ENCODE data around the gene GKN1.

The GKN1 gene

GRCh38 chr2:68968221-68968620 is 6.2 kb upstream of the GKN1 start:
- no peak overlapping the region for H3K27ac ChIP-seq (ENCODE audit: low read length, poor library complexity, severe bottlenecking)
- H3K9ac ChIP-seq (ENCODE audit: low read length), result no peak overlapping the region
- no peak overlapping the region for H3K4me2 ChIP-seq (ENCODE audit: low read length, poor library complexity, severe bottlenecking)
- peaks cover 0 to 5% of the 10 kb centered on the region in 2 experiments for H3K27me3 ChIP-seq (ENCODE audit: control insufficient read depth in 1 of 2, insufficient read depth in 1 of 2, low read length in 2 of 2)
- no peak overlapping the region for H3K4ac ChIP-seq (ENCODE audit: low read depth in 1 of 2, low read length in 2 of 2)
- H4K8ac ChIP-seq (ENCODE audit: low read length), result no peak overlapping the region
- no peak overlapping the region for H2BK12ac ChIP-seq (ENCODE audit: low read length in 2 of 2)
- no peak overlapping the region for H2AFZ ChIP-seq (ENCODE audit: low read depth, low read length)
- H2AK5ac ChIP-seq (ENCODE audit: low read length, severe bottlenecking), result no peak overlapping the region
- H3K4me1 ChIP-seq (ENCODE audit: control insufficient read depth, insufficient read depth, low read depth, low read length), result peaks cover 9% of the 10 kb centered on the region
- H3K4me3 ChIP-seq (ENCODE audit: insufficient read depth in 1 of 2, low read depth in 1 of 2, low read length in 2 of 2), result no peak overlapping the region
- H3K79me1 ChIP-seq (replicated peaks; ENCODE audit: low read length, poor library complexity, severe bottlenecking), result no peaks in the 10 kb centered on the region
- H3K9me3 ChIP-seq (ENCODE audit: control insufficient read depth, low read length), result no peaks in the 10 kb centered on the region
- WGBS, result 100% methylated on average over 1 of the region's 1 CpG
- H2BK120ac ChIP-seq (ENCODE audit: low read depth, low read length), result no peak overlapping the region
- H3K36me3 ChIP-seq (ENCODE audit: control insufficient read depth in 1 of 2, insufficient read depth in 2 of 2, low read depth in 1 of 2, low read length in 2 of 2), result no peaks in the 10 kb centered on the region
- H3K18ac ChIP-seq (ENCODE audit: low read depth in 1 of 2, low read length in 2 of 2), result no peak overlapping the region
- H4K91ac ChIP-seq (ENCODE audit: low read length), result no peak overlapping the region
- H2BK5ac ChIP-seq (ENCODE audit: low read depth, low read length, poor library complexity, severe bottlenecking), result no peak overlapping the region
- H3K14ac ChIP-seq (ENCODE audit: low read length in 2 of 2), result no peak overlapping the region
- H2BK15ac ChIP-seq (ENCODE audit: low read depth, poor library complexity, severe bottlenecking), result no peak overlapping the region
- DNase-seq, result no peak
- H3K23ac ChIP-seq (ENCODE audit: low read length in 2 of 2), result no peak overlapping the region

- no peak overlapping the region for H2AFZ ChIP-seq (ENCODE audit: low read depth, low read length)
- H3K9ac ChIP-seq (ENCODE audit: low read length), result no peak overlapping the region
- WGBS, result 90% methylated on average over 7 of the region's 8 CpGs
- H3K14ac ChIP-seq (ENCODE audit: low read length in 2 of 2), result no peak overlapping the region
- no peak overlapping the region for H4K91ac ChIP-seq (ENCODE audit: low read length)
- H3K36me3 ChIP-seq (ENCODE audit: control insufficient read depth in 1 of 2, insufficient read depth in 2 of 2, low read depth in 1 of 2, low read length in 2 of 2), result no peaks in the 10 kb centered on the region
- no peaks in the 10 kb centered on the region for H3K79me1 ChIP-seq (replicated peaks; ENCODE audit: low read length, poor library complexity, severe bottlenecking)
- H3K27me3 ChIP-seq (ENCODE audit: control insufficient read depth in 1 of 2, insufficient read depth in 1 of 2, low read length in 2 of 2), result peaks cover 0 to 5% of the 10 kb centered on the region in 2 experiments
- no peak for DNase-seq
- no peak overlapping the region for H2BK5ac ChIP-seq (ENCODE audit: low read depth, low read length, poor library complexity, severe bottlenecking)
- no peak overlapping the region for H2BK15ac ChIP-seq (ENCODE audit: low read depth, poor library complexity, severe bottlenecking)
- H3K4me2 ChIP-seq (ENCODE audit: low read length, poor library complexity, severe bottlenecking), result no peak overlapping the region
- H4K8ac ChIP-seq (ENCODE audit: low read length), result no peak overlapping the region
- H3K23ac ChIP-seq (ENCODE audit: low read length in 2 of 2), result no peak overlapping the region
- H3K4me1 ChIP-seq (ENCODE audit: control insufficient read depth, insufficient read depth, low read depth, low read length), result peaks cover 9% of the 10 kb centered on the region
- H2BK120ac ChIP-seq (ENCODE audit: low read depth, low read length), result no peak overlapping the region
- no peaks in the 10 kb centered on the region for H3K9me3 ChIP-seq (ENCODE audit: control insufficient read depth, low read length)
- H3K4ac ChIP-seq (ENCODE audit: low read depth in 1 of 2, low read length in 2 of 2), result no peak overlapping the region
- H3K18ac ChIP-seq (ENCODE audit: low read depth in 1 of 2, low read length in 2 of 2), result no peak overlapping the region
- H2AK5ac ChIP-seq (ENCODE audit: low read length, severe bottlenecking), result peak overlapping the region; percentile 66
- no peak overlapping the region for H2BK12ac ChIP-seq (ENCODE audit: low read length in 2 of 2)
- H3K27ac ChIP-seq (ENCODE audit: low read length, poor library complexity, severe bottlenecking), result peak overlapping the region; percentile 2
- no peak overlapping the region for H3K4me3 ChIP-seq (ENCODE audit: insufficient read depth in 1 of 2, low read depth in 1 of 2, low read length in 2 of 2)
Observed at GRCh38 chr2:68969736-68970490, 4.5 kb upstream of the GKN1 start.

- peak overlapping the region; percentile 97 for H3K27ac ChIP-seq (ENCODE audit: low read length, poor library complexity, severe bottlenecking)
Observed at GRCh38 chr2:68970566-68971265, 3.7 kb upstream of the GKN1 start.

GRCh38 chr2:68971591-68972231 is 2.7 kb upstream of the GKN1 start:
- Histone ChIP-seq H3K27ac (ENCODE audit: low read length, poor library complexity, severe bottlenecking) (peak overlapping the region; percentile 97), H3K14ac (ENCODE audit: low read length in 2 of 2) (no peak overlapping the region), H2AFZ (ENCODE audit: low read depth, low read length) (no peak overlapping the region), H3K9ac (ENCODE audit: low read length) (no peak overlapping the region), H3K9me3 (ENCODE audit: control insufficient read depth, low read length) (no peaks in the 10 kb centered on the region), H2BK120ac (ENCODE audit: low read depth, low read length) (no peak overlapping the region), H4K8ac (ENCODE audit: low read length) (peak overlapping the region; percentile 38), H2BK15ac (ENCODE audit: low read depth, poor library complexity, severe bottlenecking) (no peak overlapping the region), H4K91ac (ENCODE audit: low read length) (peak overlapping the region; percentile 71), H3K4me3 (ENCODE audit: insufficient read depth in 1 of 2, low read depth in 1 of 2, low read length in 2 of 2) (no peak overlapping the region), H3K27me3 (ENCODE audit: control insufficient read depth in 1 of 2, insufficient read depth in 1 of 2, low read length in 2 of 2) (peaks cover 0 to 8% of the 10 kb centered on the region in 2 experiments), H2AK5ac (ENCODE audit: low read length, severe bottlenecking) (no peak overlapping the region), H3K36me3 (ENCODE audit: control insufficient read depth in 1 of 2, insufficient read depth in 2 of 2, low read depth in 1 of 2, low read length in 2 of 2) (no peaks in the 10 kb centered on the region), H3K4me1 (ENCODE audit: control insufficient read depth, insufficient read depth, low read depth, low read length) (peaks cover 11% of the 10 kb centered on the region), H3K4ac (ENCODE audit: low read depth in 1 of 2, low read length in 2 of 2) (no peak overlapping the region), H3K23ac (ENCODE audit: low read length in 2 of 2) (no peak overlapping the region), H3K4me2 (ENCODE audit: low read length, poor library complexity, severe bottlenecking) (peak overlapping the region; percentile 16), H2BK5ac (ENCODE audit: low read depth, low read length, poor library complexity, severe bottlenecking) (peak overlapping the region; percentile 97), H3K79me1 (replicated peaks; ENCODE audit: low read length, poor library complexity, severe bottlenecking) (no peaks in the 10 kb centered on the region), H3K18ac (ENCODE audit: low read depth in 1 of 2, low read length in 2 of 2) (peak overlapping the region in 1 of 2 experiments; percentile 71), H2BK12ac (ENCODE audit: low read length in 2 of 2) (peak overlapping the region in 1 of 2 experiments; percentile 29)
- WGBS, result 9% methylated on average over 4 of the region's 5 CpGs
- peak; percentile 86 for DNase-seq

More at GRCh38 chr2:68970566-68971265, 3.7 kb upstream of the GKN1 start:
- H3K4me2 ChIP-seq (ENCODE audit: low read length, poor library complexity, severe bottlenecking), result no peak overlapping the region
- no peak overlapping the region for H4K8ac ChIP-seq (ENCODE audit: low read length)
- no peaks in the 10 kb centered on the region for H3K9me3 ChIP-seq (ENCODE audit: control insufficient read depth, low read length)
- peak overlapping the region; percentile 5 to 45 for H3K18ac ChIP-seq (ENCODE audit: low read depth in 1 of 2, low read length in 2 of 2)
- no peak for DNase-seq
- no peak overlapping the region for H2AFZ ChIP-seq (ENCODE audit: low read depth, low read length)
- H3K23ac ChIP-seq (ENCODE audit: low read length in 2 of 2), result no peak overlapping the region
- no peaks in the 10 kb centered on the region for H3K79me1 ChIP-seq (replicated peaks; ENCODE audit: low read length, poor library complexity, severe bottlenecking)
- H3K4ac ChIP-seq (ENCODE audit: low read depth in 1 of 2, low read length in 2 of 2), result no peak overlapping the region
- H4K91ac ChIP-seq (ENCODE audit: low read length), result no peak overlapping the region
- no peak overlapping the region for H2BK15ac ChIP-seq (ENCODE audit: low read depth, poor library complexity, severe bottlenecking)
- H2BK12ac ChIP-seq (ENCODE audit: low read length in 2 of 2), result peak overlapping the region in 1 of 2 experiments; percentile 49
- peaks cover 0 to 8% of the 10 kb centered on the region in 2 experiments for H3K27me3 ChIP-seq (ENCODE audit: control insufficient read depth in 1 of 2, insufficient read depth in 1 of 2, low read length in 2 of 2)
- H3K36me3 ChIP-seq (ENCODE audit: control insufficient read depth in 1 of 2, insufficient read depth in 2 of 2, low read depth in 1 of 2, low read length in 2 of 2), result no peaks in the 10 kb centered on the region
- H2AK5ac ChIP-seq (ENCODE audit: low read length, severe bottlenecking), result peak overlapping the region; percentile 63
- H3K9ac ChIP-seq (ENCODE audit: low read length), result no peak overlapping the region
- no peak overlapping the region for H3K14ac ChIP-seq (ENCODE audit: low read length in 2 of 2)
- H2BK120ac ChIP-seq (ENCODE audit: low read depth, low read length), result no peak overlapping the region
- H3K4me1 ChIP-seq (ENCODE audit: control insufficient read depth, insufficient read depth, low read depth, low read length), result peaks cover 9% of the 10 kb centered on the region
- no peak overlapping the region for H3K4me3 ChIP-seq (ENCODE audit: insufficient read depth in 1 of 2, low read depth in 1 of 2, low read length in 2 of 2)
- 86% methylated on average over 5 of the region's 8 CpGs for WGBS
- H2BK5ac ChIP-seq (ENCODE audit: low read depth, low read length, poor library complexity, severe bottlenecking), result peak overlapping the region; percentile 36
